Left renal pelvis (tissue), 4 donors: ENCODE results near the gene SLC25A19. TPM values are rescaled to one million over a fixed set of nuclear protein-coding genes. Genes with fewer than 3 reads are reported as not detected.
A peak's percentile ranks its signal among the peaks of the same experiment; 100 is the strongest.

Experiments
- DNase-seq, 4 donors: peaks; one replicate each; pipeline ENCODE4 v3.0.0-alpha.2; 2013; ENCODE audit warnings: low read depth in 4 of 4, low spot score in 3 of 4
- polyA plus RNA-seq, 4 donors: library from polyadenylated mRNA; unstranded; fragments of 120-200 nt; gene quantifications; one replicate each; pipeline ENCODE4 v1.2.1, GENCODE V29; 2013; ENCODE audit not compliant: insufficient read length in 4 of 4

SLC25A19 gene
- polyA plus RNA-seq, 4 donors, result 6.5 to 8.5 (median 8.1) TPM

GRCh38 chr17:75244133-75244866 is 44.9 kb downstream of the SLC25A19 start:
- DNase-seq, result no peak

- no peak for DNase-seq
Observed at GRCh38 chr17:75242461-75243042, 46.7 kb downstream of the SLC25A19 start.

- no peak for DNase-seq
Observed at GRCh38 chr17:75241996-75242460, 47.2 kb downstream of the SLC25A19 start.

GRCh38 chr17:75241502-75241901 is 47.7 kb downstream of the SLC25A19 start:
- DNase-seq, result no peak

GRCh38 chr17:75241143-75241430 is 48.1 kb downstream of the SLC25A19 start:
- DNase-seq, result no peak

- DNase-seq, result no peak
Observed at GRCh38 chr17:75240394-75241142, 48.7 kb downstream of the SLC25A19 start.

- DNase-seq, result no peak
Observed at GRCh38 chr17:75239778-75240393, 49.3 kb downstream of the SLC25A19 start.

GRCh38 chr17:75239214-75239613 is 50.0 kb downstream of the SLC25A19 start:
- DNase-seq, result no peak

GRCh38 chr17:75238684-75239191 is 50.5 kb downstream of the SLC25A19 start:
- peak in 3 of 4 donors; percentile 8 to 21 (median 19) for DNase-seq

GRCh38 chr17:75238020-75238580 is 51.1 kb downstream of the SLC25A19 start:
- DNase-seq, result no peak

- DNase-seq, result no peak
Observed at GRCh38 chr17:75237100-75238014, 51.9 kb downstream of the SLC25A19 start.

GRCh38 chr17:75232786-75233185 is 56.4 kb downstream of the SLC25A19 start:
- DNase-seq, result no peak

- no peak for DNase-seq
Observed at GRCh38 chr17:75231741-75232464, 57.3 kb downstream of the SLC25A19 start.

- no peak for DNase-seq
Observed at GRCh38 chr17:75231071-75231470, 58.2 kb downstream of the SLC25A19 start.

- no peak for DNase-seq
Observed at GRCh38 chr17:75228847-75229246, 60.4 kb downstream of the SLC25A19 start.

- DNase-seq, result no peak
Observed at GRCh38 chr17:75228305-75228704, 60.9 kb downstream of the SLC25A19 start.

- no peak for DNase-seq
Observed at GRCh38 chr17:75227729-75228128, 61.5 kb downstream of the SLC25A19 start.

GRCh38 chr17:75225016-75225415 is 64.2 kb downstream of the SLC25A19 start:
- DNase-seq, result no peak
